NAMALWA (cell line): ENCODE measurements around the gene CD2BP2.
"Not testable (repeated sequence)": the region's sequence is repeated elsewhere in the genome, so short reads cannot be mapped to it uniquely, and the experiment has no call there.

Source experiments
- DNase-seq: peaks from one replicate; pipeline ENCODE4 v3.0.0-alpha.2; 2015; ENCODE audit warnings: low spot score

Gene CD2BP2

GRCh38 chr16:30355144-30355953, at the start of gene CD2BP2:
Gene CD2BP2, minus strand, starts transcription at chr16:30355308. Its CDS starts 627 bp downstream, at chr16:30354681.
- peak; percentile 94 for DNase-seq

- DNase-seq, result no peak
These were observed 46.8 kb upstream of the CD2BP2 start for GRCh38 chr16:30401768-30402425.

- DNase-seq, result no peak
These were observed 44.5 kb upstream of the CD2BP2 start for GRCh38 chr16:30399435-30400186.

GRCh38 chr16:30398661-30399434, 43.7 kb upstream of the CD2BP2 start:
- DNase-seq, result no peak

- no peak for DNase-seq
These were observed 42.9 kb upstream of the CD2BP2 start for GRCh38 chr16:30397776-30398660.

- DNase-seq, result no peak
These were observed 41.9 kb upstream of the CD2BP2 start for GRCh38 chr16:30397056-30397455.

GRCh38 chr16:30396627-30397026, 41.5 kb upstream of the CD2BP2 start:
- DNase-seq, result not testable (repeated sequence)

GRCh38 chr16:30395992-30396585, 41.0 kb upstream of the CD2BP2 start:
- DNase-seq, result no peak

- peak; percentile 67 for DNase-seq
These were observed 40.3 kb upstream of the CD2BP2 start, which contains the start of gene ZNF48 for GRCh38 chr16:30395155-30395991. Gene ZNF48, plus strand, starts transcription at chr16:30395420. Its CDS starts 375 bp downstream, at chr16:30395795.

- DNase-seq, result no peak
These were observed 39.6 kb upstream of the CD2BP2 start for GRCh38 chr16:30394592-30395154.

GRCh38 chr16:30383521-30383920, 28.4 kb upstream of the CD2BP2 start:
- no peak for DNase-seq

- DNase-seq, result peak; percentile 81
These were observed 27.2 kb upstream of the CD2BP2 start, which contains the start of gene SEPTIN1 for GRCh38 chr16:30382111-30382881. Gene SEPTIN1, minus strand, starts transcription at chr16:30382561. Its CDS starts 19 bp downstream, at chr16:30382542.

GRCh38 chr16:30381291-30382041, 26.4 kb upstream of the CD2BP2 start:
- no peak for DNase-seq

- DNase-seq, result no peak
These were observed 25.7 kb upstream of the CD2BP2 start for GRCh38 chr16:30380803-30381208.

- DNase-seq, result no peak
These were observed 25.1 kb upstream of the CD2BP2 start for GRCh38 chr16:30380072-30380802.

GRCh38 chr16:30379158-30379783, 24.2 kb upstream of the CD2BP2 start:
- DNase-seq, result no peak
